HEK293 (cell line): ENCODE measurements around the gene CDK14.

Experiments used
- CTCF ChIA-PET: fragments of 350-600 bp; formaldehyde crosslinking; extraction: SDS; loops from one replicate; lab custom pipeline; 2021; ENCODE audit warnings: antibody characterized with exemption; lab: Yijun Ruan, JAX
- POLR2A ChIA-PET: fragments of 300-600 bp; formaldehyde crosslinking; extraction: SDS; loops from one replicate; lab custom pipeline; 2020; ENCODE audit warnings: antibody characterized with exemption, inconsistent platforms; lab: Yijun Ruan, JAX
- H3K27ac ChIP-seq: fragments of 200-500 bp; sonication (Bioruptor generic); 2 replicates; pipeline ENCODE4 v1.5.1; 2014; ENCODE audit warnings: low read depth, low read length, control low read depth, inconsistent platforms; ENCODE audit errors: extremely low read depth
- H3K36me3 ChIP-seq, 2 experiments: fragments of 200-500 bp in 1 of 2; sonication (Bioruptor generic) in 1 of 2; 1 replicate in 1 of 2; 2 replicates in 1 of 2; pipeline ENCODE4 v1.5.1; 2014 to 2017; ENCODE audit warnings: inconsistent platforms in 2 of 2, low read length in 2 of 2; ENCODE audit not compliant: control insufficient read depth in 2 of 2, insufficient read depth in 1 of 2
- H3K4me1 ChIP-seq: fragments of 200-500 bp; sonication (Bioruptor generic); 2 replicates; pipeline ENCODE4 v1.5.1; 2014; ENCODE audit warnings: mild to moderate bottlenecking, low read length, inconsistent platforms; ENCODE audit not compliant: control insufficient read depth, insufficient read depth
- H3K4me3 ChIP-seq: 2 replicates; pipeline ENCODE4 v1.5.1; 2011; ENCODE audit warnings: low read depth, mild to moderate bottlenecking, control low read depth, low read length, moderate library complexity
- H3K9me3 ChIP-seq: fragments of 200-500 bp; sonication (Bioruptor generic); 2 replicates; pipeline ENCODE4 v1.5.1; 2014; ENCODE audit warnings: low read depth, low read length, inconsistent platforms; ENCODE audit not compliant: control insufficient read depth, insufficient read depth
- FEZF1 ChIP-seq: fragments of 450-650 bp; formaldehyde crosslinking; IDR thresholded peaks from 2 replicates; pipeline ENCODE4 v1.5.1; 2016; ENCODE audit warnings: missing biosample characterization, missing genetic modification characterization
- GLIS2 ChIP-seq: fragments of 450-650 bp; formaldehyde crosslinking; IDR thresholded peaks from 2 replicates; pipeline ENCODE4 v1.5.1; 2016; ENCODE audit warnings: missing biosample characterization, missing genetic modification characterization
- HOXA7 ChIP-seq: sonication (generic); formaldehyde crosslinking; IDR thresholded peaks from 2 replicates; pipeline ENCODE4 v1.8.1; 2022; ENCODE audit warnings: missing genetic modification reagents, borderline replicate concordance
- OSR2 ChIP-seq: fragments of 450-650 bp; formaldehyde crosslinking; IDR thresholded peaks from 2 replicates; pipeline ENCODE4 v1.5.1; 2016; ENCODE audit warnings: missing biosample characterization, missing genetic modification characterization
- SETDB1 ChIP-seq: IDR thresholded peaks from one replicate; pipeline ENCODE4 v1.6.1; 2017; ENCODE audit warnings: mild to moderate bottlenecking, low read length, moderate library complexity, mixed read lengths; ENCODE audit not compliant: insufficient read length
- ZBTB1 ChIP-seq: fragments of 450-650 bp; formaldehyde crosslinking; IDR thresholded peaks from 2 replicates; pipeline ENCODE4 v1.5.1; 2016; ENCODE audit warnings: missing biosample characterization, missing genetic modification characterization
- ZFP69B ChIP-seq: fragments of 450-650 bp; formaldehyde crosslinking; IDR thresholded peaks from 2 replicates; pipeline ENCODE4 v1.5.1; 2016; ENCODE audit warnings: missing biosample characterization, missing genetic modification characterization
- ZNF16 ChIP-seq: fragments of 450-650 bp; formaldehyde crosslinking; IDR thresholded peaks from 2 replicates; pipeline ENCODE4 v1.5.1; 2016; ENCODE audit warnings: low read depth, missing biosample characterization, missing genetic modification characterization
- ZNF18 ChIP-seq: fragments of 450-650 bp; formaldehyde crosslinking; IDR thresholded peaks from 2 replicates; pipeline ENCODE4 v1.5.1; 2016; ENCODE audit warnings: missing biosample characterization, missing genetic modification characterization
- ZNF266 ChIP-seq: fragments of 450-650 bp; formaldehyde crosslinking; IDR thresholded peaks from 2 replicates; pipeline ENCODE4 v1.5.1; 2016; ENCODE audit warnings: missing biosample characterization, missing genetic modification characterization, low read depth
- ZNF274 ChIP-seq, 2 experiments: fragments of 200-500 bp in 1 of 2; fragments of 450-650 bp in 1 of 2; sonication (Bioruptor generic) in 1 of 2; formaldehyde crosslinking in 1 of 2; IDR thresholded peaks; 2 replicates each; pipeline versions ENCODE4 v1.5.1 to v1.6.1; 2014 to 2016; ENCODE audit warnings: borderline replicate concordance in 1 of 2, inconsistent platforms in 1 of 2, low read length in 1 of 2, missing biosample characterization in 1 of 2, missing genetic modification characterization in 1 of 2
- ZNF391 ChIP-seq: fragments of 450-650 bp; formaldehyde crosslinking; IDR thresholded peaks from 2 replicates; pipeline ENCODE4 v1.5.1; 2016; ENCODE audit warnings: low read depth, missing biosample characterization, missing genetic modification characterization, borderline replicate concordance
- ZNF549 ChIP-seq: fragments of 450-650 bp; IDR thresholded peaks from 2 replicates; pipeline ENCODE4 v1.5.1; 2018; ENCODE audit warnings: missing biosample characterization, missing genetic modification characterization, mild to moderate bottlenecking, inconsistent platforms, moderate library complexity
- ZNF560 ChIP-seq: fragments of 450-650 bp; formaldehyde crosslinking; IDR thresholded peaks from 2 replicates; pipeline ENCODE4 v1.5.1; 2017; ENCODE audit warnings: missing biosample characterization, missing genetic modification characterization, borderline replicate concordance
- ZNF580 ChIP-seq: fragments of 450-650 bp; formaldehyde crosslinking; IDR thresholded peaks from 2 replicates; pipeline ENCODE4 v1.5.1; 2016; ENCODE audit warnings: missing biosample characterization, missing genetic modification characterization
- ZNF596 ChIP-seq: fragments of 450-650 bp; IDR thresholded peaks from 2 replicates; pipeline ENCODE4 v1.5.0; 2018; ENCODE audit warnings: missing biosample characterization, mild to moderate bottlenecking, missing genetic modification characterization, moderate library complexity
- ZNF621 ChIP-seq: fragments of 450-650 bp; formaldehyde crosslinking; IDR thresholded peaks from 2 replicates; pipeline ENCODE4 v1.5.1; 2017; ENCODE audit warnings: missing biosample characterization, missing genetic modification characterization
- ZNF639 ChIP-seq: fragments of 450-650 bp; formaldehyde crosslinking; IDR thresholded peaks from 2 replicates; pipeline ENCODE4 v1.5.1; 2016; ENCODE audit warnings: missing biosample characterization, missing genetic modification characterization
- ZNF654 ChIP-seq: fragments of 450-650 bp; formaldehyde crosslinking; IDR thresholded peaks from 2 replicates; pipeline ENCODE4 v1.5.1; 2016; ENCODE audit warnings: low read depth, missing biosample characterization, missing genetic modification characterization

Gene CDK14

GRCh38 chr7:91191771-91192170 lies 595.6 kb downstream of the CDK14 start:
- no peaks in the 10 kb centered on the region for H3K9me3 ChIP-seq
- POLR2A ChIA-PET = no interaction called here
- TF ChIP-seq ZBTB1 (tag by site-specific recombination) (no peak), SETDB1 (no peak)

GRCh38 chr7:91193141-91193540 lies 597.0 kb downstream of the CDK14 start:
- H3K4me1 ChIP-seq = no peaks in the 10 kb centered on the region
- H3K36me3 ChIP-seq = no peaks in the 10 kb centered on the region
- TF ChIP-seq ZNF560 (tag by site-specific recombination) (no peak), ZNF549 (tag by site-specific recombination) (no peak), GLIS2 (tag by site-specific recombination) (no peak), ZNF639 (tag by site-specific recombination) (no peak), HOXA7 (CRISPR knock-in tag) (no peak), ZNF596 (tag by site-specific recombination) (no peak), ZNF16 (tag by site-specific recombination) (no peak), ZNF654 (tag by site-specific recombination) (no peak), ZNF580 (tag by site-specific recombination) (no peak), ZNF391 (tag by site-specific recombination) (no peak), ZNF18 (tag by site-specific recombination) (no peak), ZFP69B (tag by site-specific recombination) (no peak), OSR2 (no peak), ZNF266 (no peak), ZNF274 (IDR thresholded peaks at IDR 0.05; ENCODE audit: low read length) (no peak), ZNF274 (tag by site-specific recombination; IDR thresholded peaks at IDR 0.05; ENCODE audit: borderline replicate concordance) (no peak)
- H3K27ac ChIP-seq = no peak overlapping the region
- CTCF ChIA-PET = no interaction called here
- H3K4me3 ChIP-seq = no peak overlapping the region
- H3K9me3 ChIP-seq = no peaks in the 10 kb centered on the region
- POLR2A ChIA-PET = no interaction called here

More at GRCh38 chr7:91191771-91192170, 595.6 kb downstream of the CDK14 start:
- H3K4me3 ChIP-seq = no peak overlapping the region
- H3K36me3 ChIP-seq = no peaks in the 10 kb centered on the region
- no peak overlapping the region for H3K27ac ChIP-seq
- CTCF ChIA-PET = no interaction called here
- H3K4me1 ChIP-seq = no peaks in the 10 kb centered on the region

- Histone ChIP-seq H3K36me3 (no peaks in the 10 kb centered on the region), H3K4me3 (no peak overlapping the region), H3K27ac (no peak overlapping the region), H3K9me3 (no peaks in the 10 kb centered on the region), H3K4me1 (no peaks in the 10 kb centered on the region)
- ChIA-PET CTCF (no interaction called here), POLR2A (no interaction called here)
- peak; percentile 32; the same call in 1 of the 2 replicates for TF ChIP-seq FEZF1 (tag by site-specific recombination)
- no peak for TF ChIP-seq ZNF621 (tag by site-specific recombination)
Observed at GRCh38 chr7:91194841-91195240, 598.7 kb downstream of the CDK14 start.
